HepG2 (cell line): ENCODE measurements around the gene RLF. TPM values are rescaled to one million over a fixed set of nuclear protein-coding genes. Genes with fewer than 3 reads are reported as not detected.
A peak's percentile ranks its signal among the peaks of the same experiment; 100 is the strongest.

Experiments used
- CBX5 ChIP-seq: sonication (generic); formaldehyde crosslinking; IDR thresholded peaks from 2 replicates; pipeline ENCODE4 v1.4.0; 2020; ENCODE audit warnings: missing genetic modification reagents, borderline replicate concordance
- EP300 ChIP-seq, 3 experiments: sonication (generic) in 1 of 3; formaldehyde crosslinking in 1 of 3; IDR thresholded peaks; 2 replicates each; pipeline versions ENCODE4 v1.5.1 to v1.6.1; 2011 to 2020; ENCODE audit warnings: low read depth in 2 of 3, low read length in 2 of 3, borderline replicate concordance in 1 of 3, improper control_type of control experiment in 1 of 3, mild to moderate bottlenecking in 1 of 3, missing genetic modification reagents in 1 of 3, moderate library complexity in 1 of 3
- ETV5 ChIP-seq: IDR thresholded peaks from 2 replicates; pipeline ENCODE4 v1.6.1; 2018; ENCODE audit warnings: missing biosample characterization, missing genetic modification reagents, inconsistent platforms, borderline replicate concordance
- NFATC3 ChIP-seq: sonication (generic); formaldehyde crosslinking; IDR thresholded peaks from 2 replicates; pipeline ENCODE4 v1.5.1; 2020; ENCODE audit warnings: mild to moderate bottlenecking, missing genetic modification reagents
- SNAPC2 ChIP-seq: sonication (generic); formaldehyde crosslinking; IDR thresholded peaks from 2 replicates; pipeline ENCODE4 v1.8.1; 2022; ENCODE audit warnings: mild to moderate bottlenecking, missing genetic modification reagents
- ZNF121 ChIP-seq: sonication (generic); formaldehyde crosslinking; IDR thresholded peaks from 2 replicates; pipeline ENCODE4 v1.5.0; 2020; ENCODE audit warnings: mild to moderate bottlenecking, missing genetic modification reagents
- ZNF331 ChIP-seq: sonication (generic); formaldehyde crosslinking; IDR thresholded peaks from 2 replicates; pipeline ENCODE4 v1.4.0; 2020; ENCODE audit warnings: missing genetic modification reagents
- ZNF552 ChIP-seq: sonication (generic); formaldehyde crosslinking; IDR thresholded peaks from 2 replicates; pipeline ENCODE4 v1.9.0; 2022; ENCODE audit warnings: missing genetic modification reagents, mild to moderate bottlenecking, borderline replicate concordance
- ZNF563 ChIP-seq: sonication (generic); formaldehyde crosslinking; IDR thresholded peaks from 2 replicates; pipeline ENCODE4 v1.8.0; 2022; ENCODE audit warnings: mild to moderate bottlenecking, moderate library complexity, missing genetic modification reagents
- ZNF607 ChIP-seq: sonication (generic); formaldehyde crosslinking; IDR thresholded peaks from 2 replicates; pipeline ENCODE4 v1.5.1; 2020; ENCODE audit warnings: missing genetic modification reagents, mild to moderate bottlenecking, borderline replicate concordance
- ZNF609 ChIP-seq: sonication (generic); formaldehyde crosslinking; IDR thresholded peaks from 2 replicates; pipeline ENCODE4 v1.4.0; 2020; ENCODE audit warnings: mild to moderate bottlenecking, missing genetic modification reagents, borderline replicate concordance
- ZNF670 ChIP-seq: sonication (generic); formaldehyde crosslinking; IDR thresholded peaks from 2 replicates; pipeline ENCODE4 v1.8.0; 2022; ENCODE audit warnings: mild to moderate bottlenecking, missing genetic modification reagents, borderline replicate concordance
- ZNF713 ChIP-seq: sonication (generic); formaldehyde crosslinking; IDR thresholded peaks from 2 replicates; pipeline ENCODE4 v1.4.0; 2020; ENCODE audit warnings: mild to moderate bottlenecking, missing genetic modification reagents
- ZNF816 ChIP-seq: sonication (generic); formaldehyde crosslinking; IDR thresholded peaks from 2 replicates; pipeline ENCODE4 v1.8.0; 2022; ENCODE audit warnings: missing genetic modification reagents, mild to moderate bottlenecking, borderline replicate concordance
- polyA plus RNA-seq, 8 experiments: library from polyadenylated mRNA; depleted of rRNA in 3 of 8; stranded (reverse) in 7 of 8; unstranded in 1 of 8; fragments of >200 nt; fragmentation: Illumina TruSeq in 4 of 8; extraction: Trizol in 4 of 8; gene quantifications; 2 replicates each; pipeline versions ENCODE4 v1.2.1 to v1.2.3, GENCODE V29; 2011 to 2016; ENCODE audit warnings: low read depth in 4 of 8, missing spikeins in 1 of 8, mixed read lengths in 1 of 8; ENCODE audit not compliant: insufficient read depth in 1 of 8
- total RNA-seq, 5 experiments: library from RNA; depleted of rRNA; stranded (reverse); fragments of >200 nt; fragmentation: Illumina TruSeq; extraction: Trizol; gene quantifications; 2 replicates each; pipeline ENCODE4 v1.2.3, GENCODE V29; 2016; ENCODE audit warnings: low read depth in 1 of 5
- TF ChIP-seq, protein P1 (sequence below): IDR thresholded peaks from 2 replicates; pipeline ENCODE4 v1.6.1; 2016; ENCODE audit warnings: low read depth, missing genetic modification reagents, missing compliant biosample characterization
- TF ChIP-seq, protein P2 (sequence below): IDR thresholded peaks from 2 replicates; pipeline ENCODE4 v1.6.1; 2016; ENCODE audit warnings: missing genetic modification reagents, missing compliant biosample characterization

The RLF gene
- total and polyA plus RNA-seq, 2 of the 13 experiments (the other 11 are each of a cell fraction or from before 2014, with no cell fraction given): 9.0 to 15.7 TPM

DNA sequence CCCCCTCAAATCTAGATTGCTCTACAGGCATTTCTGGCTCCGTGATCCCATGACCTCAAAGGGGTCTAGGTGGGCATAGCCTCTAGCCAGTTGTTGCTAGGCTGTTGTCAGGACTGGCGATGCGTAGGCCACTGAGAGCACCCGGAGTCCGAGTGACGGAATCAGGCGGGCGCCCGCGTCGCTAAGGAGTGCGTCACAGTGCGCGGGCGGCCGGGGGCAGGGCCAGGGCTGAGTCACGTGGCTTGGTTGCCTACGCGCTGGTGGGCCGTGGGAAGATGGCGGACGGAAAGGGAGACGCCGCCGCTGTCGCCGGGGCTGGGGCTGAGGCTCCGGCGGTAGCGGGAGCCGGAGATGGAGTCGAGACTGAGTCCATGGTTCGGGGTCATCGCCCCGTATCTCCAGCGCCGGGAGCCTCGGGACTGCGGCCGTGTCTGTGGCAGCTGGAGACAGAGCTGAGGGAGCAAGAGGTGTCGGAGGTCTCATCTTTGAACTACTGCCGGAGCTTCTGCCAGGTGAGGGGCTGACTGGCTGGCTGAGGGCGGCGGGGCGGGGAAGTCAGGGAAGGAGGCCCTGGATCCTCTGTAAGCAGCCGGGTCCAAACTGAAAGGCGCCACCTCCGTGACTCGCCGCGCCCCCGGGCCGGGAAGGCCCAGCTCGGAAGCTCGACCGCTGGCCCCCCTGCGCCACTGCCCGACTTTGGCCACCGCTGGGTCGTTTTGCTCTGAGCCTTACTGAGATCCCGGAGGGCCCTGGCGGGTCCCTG is at the start of gene RLF (continued):
- TF ChIP-seq, protein P1, sequence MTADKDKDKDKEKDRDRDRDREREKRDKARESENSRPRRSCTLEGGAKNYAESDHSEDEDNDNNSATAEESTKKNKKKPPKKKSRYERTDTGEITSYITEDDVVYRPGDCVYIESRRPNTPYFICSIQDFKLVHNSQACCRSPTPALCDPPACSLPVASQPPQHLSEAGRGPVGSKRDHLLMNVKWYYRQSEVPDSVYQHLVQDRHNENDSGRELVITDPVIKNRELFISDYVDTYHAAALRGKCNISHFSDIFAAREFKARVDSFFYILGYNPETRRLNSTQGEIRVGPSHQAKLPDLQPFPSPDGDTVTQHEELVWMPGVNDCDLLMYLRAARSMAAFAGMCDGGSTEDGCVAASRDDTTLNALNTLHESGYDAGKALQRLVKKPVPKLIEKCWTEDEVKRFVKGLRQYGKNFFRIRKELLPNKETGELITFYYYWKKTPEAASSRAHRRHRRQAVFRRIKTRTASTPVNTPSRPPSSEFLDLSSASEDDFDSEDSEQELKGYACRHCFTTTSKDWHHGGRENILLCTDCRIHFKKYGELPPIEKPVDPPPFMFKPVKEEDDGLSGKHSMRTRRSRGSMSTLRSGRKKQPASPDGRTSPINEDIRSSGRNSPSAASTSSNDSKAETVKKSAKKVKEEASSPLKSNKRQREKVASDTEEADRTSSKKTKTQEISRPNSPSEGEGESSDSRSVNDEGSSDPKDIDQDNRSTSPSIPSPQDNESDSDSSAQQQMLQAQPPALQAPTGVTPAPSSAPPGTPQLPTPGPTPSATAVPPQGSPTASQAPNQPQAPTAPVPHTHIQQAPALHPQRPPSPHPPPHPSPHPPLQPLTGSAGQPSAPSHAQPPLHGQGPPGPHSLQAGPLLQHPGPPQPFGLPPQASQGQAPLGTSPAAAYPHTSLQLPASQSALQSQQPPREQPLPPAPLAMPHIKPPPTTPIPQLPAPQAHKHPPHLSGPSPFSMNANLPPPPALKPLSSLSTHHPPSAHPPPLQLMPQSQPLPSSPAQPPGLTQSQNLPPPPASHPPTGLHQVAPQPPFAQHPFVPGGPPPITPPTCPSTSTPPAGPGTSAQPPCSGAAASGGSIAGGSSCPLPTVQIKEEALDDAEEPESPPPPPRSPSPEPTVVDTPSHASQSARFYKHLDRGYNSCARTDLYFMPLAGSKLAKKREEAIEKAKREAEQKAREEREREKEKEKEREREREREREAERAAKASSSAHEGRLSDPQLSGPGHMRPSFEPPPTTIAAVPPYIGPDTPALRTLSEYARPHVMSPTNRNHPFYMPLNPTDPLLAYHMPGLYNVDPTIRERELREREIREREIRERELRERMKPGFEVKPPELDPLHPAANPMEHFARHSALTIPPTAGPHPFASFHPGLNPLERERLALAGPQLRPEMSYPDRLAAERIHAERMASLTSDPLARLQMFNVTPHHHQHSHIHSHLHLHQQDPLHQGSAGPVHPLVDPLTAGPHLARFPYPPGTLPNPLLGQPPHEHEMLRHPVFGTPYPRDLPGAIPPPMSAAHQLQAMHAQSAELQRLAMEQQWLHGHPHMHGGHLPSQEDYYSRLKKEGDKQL (CRISPR knock-in tag): no peak
- TF ChIP-seq ZNF552 (CRISPR knock-in tag) (peak; percentile 60; the same call in 1 of the 2 replicates), EP300 (IDR thresholded peaks at IDR 0.05; ENCODE audit: low read depth in 2 of 2, low read length in 2 of 2) (peak in 1 of 2 experiments; percentile 34; a peak in 1 of 4 replicates), EP300 (CRISPR knock-in tag; IDR thresholded peaks at IDR 0.05; ENCODE audit: borderline replicate concordance) (no peak), ZNF713 (CRISPR knock-in tag) (no peak; the same call in 1 of the 2 replicates), ZNF607 (CRISPR knock-in tag) (no peak), ZNF670 (CRISPR knock-in tag) (no peak; the same call in none of the 2 replicates), ZNF331 (CRISPR knock-in tag) (peak; percentile 65; the same call in 1 of the 2 replicates), ZNF121 (CRISPR knock-in tag) (peak; percentile 10; the same call in 1 of the 2 replicates), ZNF609 (peak; percentile 56; the same call in 1 of the 2 replicates), ZNF563 (CRISPR knock-in tag) (peak; percentile 52; the same call in 1 of the 2 replicates), ETV5 (CRISPR knock-in tag) (peak; percentile 11; the same call in 1 of the 2 replicates), SNAPC2 (CRISPR knock-in tag) (peak; percentile 82; the same call in 1 of the 2 replicates), NFATC3 (CRISPR knock-in tag) (no peak), CBX5 (CRISPR knock-in tag) (peak; percentile 60; the same call in 1 of the 2 replicates), ZNF816 (CRISPR knock-in tag) (peak; percentile 74; the same call in 1 of the 2 replicates)
- TF ChIP-seq, protein P2, sequence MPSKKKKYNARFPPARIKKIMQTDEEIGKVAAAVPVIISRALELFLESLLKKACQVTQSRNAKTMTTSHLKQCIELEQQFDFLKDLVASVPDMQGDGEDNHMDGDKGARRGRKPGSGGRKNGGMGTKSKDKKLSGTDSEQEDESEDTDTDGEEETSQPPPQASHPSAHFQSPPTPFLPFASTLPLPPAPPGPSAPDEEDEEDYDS: peak; percentile 84
